Right cardiac atrium (tissue), 5 donors: ENCODE data around the gene SF3A2. TPM values are rescaled to one million over a fixed set of nuclear protein-coding genes. Genes with fewer than 3 reads are reported as not detected.

Experiments
- ATAC-seq, 2 donors: fragments of 200-7000 bp; cut with Tn5 transposase; one replicate each; pipeline versions ENCODE4 v1.8.0 to v1.9.1; 2020; ENCODE audit warnings: moderate library complexity in 2 of 2, mild to moderate bottlenecking in 1 of 2
- DNase-seq, 3 donors: peaks; one replicate each; pipeline ENCODE4 v3.0.0-alpha.2; 2020
- H3K27ac ChIP-seq: one replicate; pipeline ENCODE4 v1.5.1; 2013; ENCODE audit warnings: mild to moderate bottlenecking, low read length, control low read depth, moderate library complexity
- H3K27me3 ChIP-seq: one replicate; pipeline ENCODE4 v1.6.1; 2013; ENCODE audit not compliant: control insufficient read depth, insufficient read depth
- H3K4me1 ChIP-seq: one replicate; pipeline ENCODE4 v1.6.1; 2013; ENCODE audit warnings: low read length; ENCODE audit not compliant: control insufficient read depth, insufficient read depth
- H3K4me3 ChIP-seq: one replicate; pipeline ENCODE4 v1.5.1; 2013; ENCODE audit warnings: low read length, control low read depth
- H3K9me3 ChIP-seq: one replicate; pipeline ENCODE4 v1.6.1; 2013; ENCODE audit warnings: low read length; ENCODE audit not compliant: control insufficient read depth
- WGBS: extraction: QIAGEN DNeasy Blood & Tissue Kit; methylation state at CpG from one replicate; pipeline ENCODE4 v1.1.7; 2013; 5-methylcytosine and 5-hydroxymethylcytosine counted together
- intact Hi-C, 4 donors: fragments of 100-400 bp; cut with DNase I; formaldehyde crosslinking; loops; one replicate each; pipeline versions ENCODE4 v1.11.0 to v1.14.0; 2022 to 2023
- microRNA-seq, 2 donors: library from miRNA; unstranded; fragments of <30 nt; microRNA quantifications; one replicate each; pipeline ENCODE4 v1.2.0, GENCODE V29; 2020 to 2021
- polyA plus RNA-seq: library from polyadenylated mRNA; stranded (reverse); fragments of 200-250 nt; gene quantifications from one replicate; pipeline ENCODE4 v1.2.3, GENCODE V29; 2013
- total RNA-seq, 4 donors: library from RNA; stranded (reverse); fragmentation: NEBNext Ultra II Directional; extraction: Animal tissue kit (Norgen Biotek cat#: 25700); gene quantifications; one replicate each; pipeline ENCODE4 v1.2.1, GENCODE V29; 2021
- donor health status: healthy with polysubstance abuse.
- donor health status: DM: no; HTN: yes; CAD: no.
- donor health status: DM: no; HTN: no; CAD: no.
- donor health status: DM: no; HTN: yes; CAD: no; lungs with severe emphysema.
- donor health status: DM: yes; HTN: yes; CAD: no.

Gene SF3A2
- total and polyA plus RNA-seq, 5 donors = 26.4 to 34.9 (median 32.7) TPM

GRCh38 chr19:2288338-2288817, 51.8 kb downstream of the SF3A2 start:
- WGBS = 86% methylated on average over 17 of the region's 17 CpGs

GRCh38 chr19:2288818-2289713, 52.4 kb downstream of the SF3A2 start:
- Histone ChIP-seq H3K9me3 (no peaks in the 10 kb centered on the region), H3K4me1 (peaks cover 2% of the 10 kb centered on the region), H3K27me3 (no peaks in the 10 kb centered on the region), H3K27ac (no peak overlapping the region), H3K4me3 (peak overlapping the region; percentile 12)
- WGBS = 57% methylated on average over 28 of the region's 28 CpGs
- peak in 1 of 2 donors; percentile 4 for ATAC-seq
- no peak for DNase-seq
- intact Hi-C loops = loop anchor here in 1 of 4 donors (10.0 kb wide), 1 partner anchor 106 kb away; no protein-coding TSS in a partner anchor

More at GRCh38 chr19:2288338-2288817, 51.8 kb downstream of the SF3A2 start:
- Histone ChIP-seq H3K4me1 (peaks cover 2% of the 10 kb centered on the region), H3K4me3 (no peak overlapping the region), H3K9me3 (no peaks in the 10 kb centered on the region), H3K27me3 (no peaks in the 10 kb centered on the region), H3K27ac (no peak overlapping the region)
- intact Hi-C loops = loop anchor here in 1 of 4 donors (10.0 kb wide), 1 partner anchor 106 kb away; no protein-coding TSS in a partner anchor
- ATAC-seq (no peak), DNase-seq (peak in 1 of 3 donors; percentile 41)

- DNase-seq (peak; percentile 42 to 77 (median 72)), ATAC-seq (peak; percentile 7 to 30)
- Histone ChIP-seq H3K4me3 (peak overlapping the region; percentile 12), H3K9me3 (no peaks in the 10 kb centered on the region), H3K4me1 (peaks cover 3% of the 10 kb centered on the region), H3K27me3 (no peaks in the 10 kb centered on the region), H3K27ac (no peak overlapping the region)
- WGBS = under 1% methylated on average over 74 of the region's 74 CpGs
- intact Hi-C loops = loop anchor here in 1 of 4 donors (10.0 kb wide), 1 partner anchor 105 kb away; no protein-coding TSS in a partner anchor
Observed at GRCh38 chr19:2289714-2290435, 53.3 kb downstream of the SF3A2 start.

- Histone ChIP-seq H3K9me3 (no peaks in the 10 kb centered on the region), H3K4me3 (peak overlapping the region; percentile 12), H3K27me3 (no peaks in the 10 kb centered on the region), H3K4me1 (peaks cover 7% of the 10 kb centered on the region), H3K27ac (no peak overlapping the region)
- WGBS = 3% methylated on average over 82 of the region's 82 CpGs
- peak in 2 of 3 donors; percentile 56 to 57 for DNase-seq
- no peak for ATAC-seq
- intact Hi-C loops = no loop called here
Observed at GRCh38 chr19:2290441-2291184, 54.0 kb downstream of the SF3A2 start.

GRCh38 chr19:2291185-2291751, 54.6 kb downstream of the SF3A2 start:
- no peaks in the 10 kb centered on the region for H3K27me3 ChIP-seq
- intact Hi-C loops = no loop called here
- H3K9me3 ChIP-seq = no peaks in the 10 kb centered on the region
- ATAC-seq (no peak), DNase-seq (peak in 2 of 3 donors; percentile 48 to 56)
- H3K4me3 ChIP-seq = no peak overlapping the region
- 17% methylated on average over 67 of the region's 67 CpGs for WGBS
- H3K27ac ChIP-seq = no peak overlapping the region
- peaks cover 7% of the 10 kb centered on the region for H3K4me1 ChIP-seq

- intact Hi-C loops = no loop called here
- Histone ChIP-seq H3K27me3 (no peaks in the 10 kb centered on the region), H3K4me1 (peaks cover 7% of the 10 kb centered on the region), H3K4me3 (no peak overlapping the region), H3K27ac (peak overlapping the region; percentile 25), H3K9me3 (no peaks in the 10 kb centered on the region)
- DNase-seq = peak in 2 of 3 donors; percentile 63 to 77
- WGBS = 12% methylated on average over 26 of the region's 26 CpGs
- peak; percentile 67 to 77 for ATAC-seq
Observed at GRCh38 chr19:2294687-2295335, 58.2 kb downstream of the SF3A2 start.

- Histone ChIP-seq H3K27ac (no peak overlapping the region), H3K4me3 (no peak overlapping the region), H3K27me3 (no peaks in the 10 kb centered on the region), H3K9me3 (no peaks in the 10 kb centered on the region), H3K4me1 (peaks cover 5% of the 10 kb centered on the region)
- WGBS = 89% methylated on average over 16 of the region's 16 CpGs
- ATAC-seq (no peak), DNase-seq (no peak)
- intact Hi-C loops = no loop called here
Observed at GRCh38 chr19:2296141-2296540, 59.5 kb downstream of the SF3A2 start.

Small RNA genes within 50 kb of the gene (microRNA-seq; reads per million reads assigned to microRNA genes)
- gene MIR1227 (2.1 to 5.5 reads per million in 2 donors), gene MIR4321 (0 reads per million in 2 donors)

Other genes with a start within 250 kb of the SF3A2 start
- 10 to 100 TPM; 52.7 to 68.4 (median 62.2) TPM for gene BTBD2, start 221.1 kb upstream of the SF3A2 start, total RNA-seq
- 39.3 TPM for gene BTBD2, start 221.1 kb upstream of the SF3A2 start, polyA plus RNA-seq
- 100 to 1,000 TPM in 3 of 4 donors, 10 to 100 TPM in 1; 96.9 to 151 (median 122) TPM for gene MKNK2, start 185.6 kb upstream of the SF3A2 start, total RNA-seq
- 75.9 TPM for gene MKNK2, start 185.6 kb upstream of the SF3A2 start, polyA plus RNA-seq
- gene MOB3A, start 140.5 kb upstream of the SF3A2 start, total RNA-seq = 10 to 100 TPM; 20.9 to 27.0 (median 21.8) TPM
- gene MOB3A, start 140.5 kb upstream of the SF3A2 start, polyA plus RNA-seq = 9.5 TPM
- 1 to 10 TPM; 1.1 to 3.3 (median 2.3) TPM for gene IZUMO4, start 139.9 kb upstream of the SF3A2 start, total RNA-seq
- 2.7 TPM for gene IZUMO4, start 139.9 kb upstream of the SF3A2 start, polyA plus RNA-seq
- gene AP3D1, start 85.3 kb upstream of the SF3A2 start, total RNA-seq = 100 to 1,000 TPM in 2 of 4 donors, 10 to 100 TPM in 2; 82.7 to 145 (median 92.9) TPM
- 87.3 TPM for gene AP3D1, start 85.3 kb upstream of the SF3A2 start, polyA plus RNA-seq
- gene DOT1L, start 72.9 kb upstream of the SF3A2 start, total RNA-seq = 10 to 100 TPM; 12.3 to 17.1 (median 13.4) TPM
- gene DOT1L, start 72.9 kb upstream of the SF3A2 start, polyA plus RNA-seq = 6.0 TPM
- gene PLEKHJ1, start 495 bp upstream of the SF3A2 start, total RNA-seq = 10 to 100 TPM; 39.9 to 51.8 (median 45.8) TPM
- gene PLEKHJ1, start 495 bp upstream of the SF3A2 start, polyA plus RNA-seq = 65.2 TPM
- gene AMH, start 12.5 kb downstream of the SF3A2 start, total RNA-seq = 1 to 10 TPM in 2 of 4 donors, under 1 TPM in 2; 0.31 to 1.6 (median 1.1) TPM
- gene AMH, start 12.5 kb downstream of the SF3A2 start, polyA plus RNA-seq = 0.36 TPM
- not detected for gene JSRP1, start 19.6 kb downstream of the SF3A2 start, total RNA-seq
- 0.75 TPM for gene JSRP1, start 19.6 kb downstream of the SF3A2 start, polyA plus RNA-seq
- gene PEAK3, start 45.4 kb downstream of the SF3A2 start, total RNA-seq = 1 to 10 TPM; 1.0 to 3.1 (median 1.7) TPM
- 0.84 TPM for gene PEAK3, start 45.4 kb downstream of the SF3A2 start, polyA plus RNA-seq
- gene LINGO3, start 71.3 kb downstream of the SF3A2 start, total RNA-seq = not detected
- not detected for gene LINGO3, start 71.3 kb downstream of the SF3A2 start, polyA plus RNA-seq
- 10 to 100 TPM; 33.0 to 49.9 (median 41.4) TPM for gene LSM7, start 91.8 kb downstream of the SF3A2 start, total RNA-seq
- gene LSM7, start 91.8 kb downstream of the SF3A2 start, polyA plus RNA-seq = 123 TPM
- gene SPPL2B, start 91.9 kb downstream of the SF3A2 start, total RNA-seq = 10 to 100 TPM; 27.1 to 40.2 (median 31.8) TPM
- 28.1 TPM for gene SPPL2B, start 91.9 kb downstream of the SF3A2 start, polyA plus RNA-seq
- under 1 TPM in 2 of 4 donors, not detected in 2; 0.09 to 0.12 TPM for gene TMPRSS9, start 123.4 kb downstream of the SF3A2 start, total RNA-seq
- gene TMPRSS9, start 123.4 kb downstream of the SF3A2 start, polyA plus RNA-seq = not detected
- 10 to 100 TPM; 73.9 to 91.2 (median 81.2) TPM for gene TIMM13, start 190.8 kb downstream of the SF3A2 start, total RNA-seq
- gene TIMM13, start 190.8 kb downstream of the SF3A2 start, polyA plus RNA-seq = 69.6 TPM
- gene LMNB2, start 220.1 kb downstream of the SF3A2 start, total RNA-seq = 10 to 100 TPM in 3 of 4 donors, 1 to 10 TPM in 1; 9.6 to 21.6 (median 14.9) TPM
- gene LMNB2, start 220.1 kb downstream of the SF3A2 start, polyA plus RNA-seq = 12.1 TPM
- gene GADD45B, start 239.3 kb downstream of the SF3A2 start, total RNA-seq = 100 to 1,000 TPM in 2 of 4 donors, 10 to 100 TPM in 2; 52.4 to 205 (median 78.9) TPM
- 195 TPM for gene GADD45B, start 239.3 kb downstream of the SF3A2 start, polyA plus RNA-seq